Measurements from ENCODE around the gene EEFSEC. TPM values are rescaled to one million over a fixed set of nuclear protein-coding genes. Genes with fewer than 3 reads are reported as not detected.

EEFSEC gene
- total RNA-seq, 1 donor from 2014 or later: 6.1 TPM

GRCh38 chr3:128410669-128411573 is 257.6 kb downstream of the EEFSEC start:
- DNase-seq (ENCODE audit: low read depth) (no peak), FAIRE-seq (no peak)
- peaks cover 5% of the 10 kb centered on the region for H3K36me3 Mint-ChIP-seq (ENCODE audit: low read depth, unreplicated experiment)
- no peak overlapping the region for H3K4me2 ChIP-seq (ENCODE audit: low read length)
- no peak overlapping the region for H2AFZ ChIP-seq (ENCODE audit: low read depth, low read length)
- H3K4me1 ChIP-seq (ENCODE audit: insufficient read depth, low read length): no peaks in the 10 kb centered on the region
- no peaks in the 10 kb centered on the region for H3K27me3 ChIP-seq (ENCODE audit: insufficient read depth, low read length)
- H3K9ac ChIP-seq (ENCODE audit: low read length): no peak overlapping the region
- no peak overlapping the region for H3K4me3 ChIP-seq (ENCODE audit: insufficient read depth, low read depth, low read length)
- TF ChIP-seq EZH2 (IDR thresholded peaks at IDR 0.05; ENCODE audit: insufficient read depth, low read length): no peak
- TF ChIP-seq CTCF (IDR thresholded peaks at IDR 0.05; ENCODE audit: insufficient read depth, low read depth, low read length): no peak
- no peak overlapping the region for H3K27ac Mint-ChIP-seq (ENCODE audit: unreplicated experiment)
- H3K27me3 Mint-ChIP-seq (ENCODE audit: low read depth, unreplicated experiment): peaks cover 43% of the 10 kb centered on the region
- peaks cover 23% of the 10 kb centered on the region for H4K20me1 ChIP-seq (ENCODE audit: insufficient read depth, low read length)
- no peak overlapping the region for H3K4me3 Mint-ChIP-seq (ENCODE audit: unreplicated experiment)
- H3K4me1 Mint-ChIP-seq (ENCODE audit: low read depth, unreplicated experiment): no peaks in the 10 kb centered on the region
- H3K79me2 ChIP-seq (ENCODE audit: insufficient read depth, low read length): no peaks in the 10 kb centered on the region
- no peaks in the 10 kb centered on the region for H3K9me3 ChIP-seq (ENCODE audit: insufficient read depth, low read depth, low read length)
- no peak overlapping the region for H3K27ac ChIP-seq (ENCODE audit: low read depth, low read length)
- no peaks in the 10 kb centered on the region for H3K36me3 ChIP-seq (ENCODE audit: insufficient read depth, low read length)
- no peaks in the 10 kb centered on the region for H3K9me3 Mint-ChIP-seq (ENCODE audit: unreplicated experiment)

- peaks cover 42% of the 10 kb centered on the region for H3K27me3 Mint-ChIP-seq (ENCODE audit: low read depth, unreplicated experiment)
- H3K27ac Mint-ChIP-seq (ENCODE audit: unreplicated experiment): no peak overlapping the region
- no peak overlapping the region for H3K4me3 Mint-ChIP-seq (ENCODE audit: unreplicated experiment)
- Histone ChIP-seq H3K4me2 (ENCODE audit: low read length) (no peak overlapping the region), H4K20me1 (ENCODE audit: insufficient read depth, low read length) (peaks cover 28% of the 10 kb centered on the region), H3K36me3 (ENCODE audit: insufficient read depth, low read length) (no peaks in the 10 kb centered on the region), H3K27me3 (ENCODE audit: insufficient read depth, low read length) (no peaks in the 10 kb centered on the region), H3K79me2 (ENCODE audit: insufficient read depth, low read length) (no peaks in the 10 kb centered on the region), H2AFZ (ENCODE audit: low read depth, low read length) (no peak overlapping the region), H3K4me3 (ENCODE audit: insufficient read depth, low read depth, low read length) (no peak overlapping the region), H3K9me3 (ENCODE audit: insufficient read depth, low read depth, low read length) (no peaks in the 10 kb centered on the region), H3K27ac (ENCODE audit: low read depth, low read length) (no peak overlapping the region), H3K4me1 (ENCODE audit: insufficient read depth, low read length) (peaks cover 6% of the 10 kb centered on the region), H3K9ac (ENCODE audit: low read length) (no peak overlapping the region)
- no peak for DNase-seq (ENCODE audit: low read depth)
- no peaks in the 10 kb centered on the region for H3K9me3 Mint-ChIP-seq (ENCODE audit: unreplicated experiment)
- H3K36me3 Mint-ChIP-seq (ENCODE audit: low read depth, unreplicated experiment): peaks cover 5% of the 10 kb centered on the region
- no peak for FAIRE-seq
- no peaks in the 10 kb centered on the region for H3K4me1 Mint-ChIP-seq (ENCODE audit: low read depth, unreplicated experiment)
- TF ChIP-seq CTCF (IDR thresholded peaks at IDR 0.05; ENCODE audit: insufficient read depth, low read depth, low read length) (no peak), EZH2 (IDR thresholded peaks at IDR 0.05; ENCODE audit: insufficient read depth, low read length) (no peak)
Observed at GRCh38 chr3:128411574-128412064, 258.3 kb downstream of the EEFSEC start.
